HG02840 (cell line): ENCODE measurements around the gene STRIT1.
"Not testable (repeated sequence)": the region's sequence is repeated elsewhere in the genome, so short reads cannot be mapped to it uniquely, and the experiment has no call there.

Experiments used
- ATAC-seq: cut with Tn5 transposase; IDR thresholded peaks from one replicate; pipeline ENCODE4 v1.9.1; 2021; ENCODE audit warnings: mild to moderate bottlenecking, moderate library complexity, moderate number of reproducible peaks; ENCODE audit not compliant: unreplicated experiment, low FRiP score

Gene STRIT1

GRCh38 chr3:155275159-155275754 lies 18.2 kb downstream of the STRIT1 start:
- not testable (repeated sequence) for ATAC-seq

- not testable (repeated sequence) for ATAC-seq
Observed at GRCh38 chr3:155274435-155274834, 19.0 kb downstream of the STRIT1 start.

- no peak for ATAC-seq
Observed at GRCh38 chr3:155271343-155271613, 22.2 kb downstream of the STRIT1 start.

GRCh38 chr3:155270485-155271342 lies 22.8 kb downstream of the STRIT1 start:
- ATAC-seq, result no peak

- ATAC-seq, result no peak
Observed at GRCh38 chr3:155270063-155270462, 23.4 kb downstream of the STRIT1 start.

- ATAC-seq, result not testable (repeated sequence)
Observed at GRCh38 chr3:155262855-155263254, 30.6 kb downstream of the STRIT1 start.

GRCh38 chr3:155262295-155262694 lies 31.2 kb downstream of the STRIT1 start:
- no peak for ATAC-seq

- ATAC-seq, result no peak
Observed at GRCh38 chr3:155254445-155254844, 39.0 kb downstream of the STRIT1 start.

GRCh38 chr3:155252535-155252934 lies 40.9 kb downstream of the STRIT1 start:
- no peak for ATAC-seq

- ATAC-seq, result no peak
Observed at GRCh38 chr3:155252021-155252420, 41.5 kb downstream of the STRIT1 start.

GRCh38 chr3:155248531-155249187 lies 44.8 kb downstream of the STRIT1 start:
- ATAC-seq, result no peak

- no peak for ATAC-seq
Observed at GRCh38 chr3:155244699-155245098, 48.8 kb downstream of the STRIT1 start.

- ATAC-seq, result no peak
Observed at GRCh38 chr3:155244216-155244615, 49.3 kb downstream of the STRIT1 start.

- no peak for ATAC-seq
Observed at GRCh38 chr3:155243512-155243921, 50.0 kb downstream of the STRIT1 start.

- ATAC-seq, result no peak
Observed at GRCh38 chr3:155242342-155242741, 51.1 kb downstream of the STRIT1 start.

GRCh38 chr3:155241579-155241978 lies 51.9 kb downstream of the STRIT1 start:
- ATAC-seq, result no peak
